Endothelial cell of umbilical vein (primary cell): ENCODE data around the gene TACC3.
A peak's percentile ranks its signal among the peaks of the same experiment; 100 is the strongest.

Experiments
- EZH2 ChIP-seq: IDR thresholded peaks from 2 replicates; pipeline ENCODE4 v1.6.1; 2012; ENCODE audit warnings: borderline replicate concordance, low read depth, mild to moderate bottlenecking, moderate library complexity, low read length, inconsistent platforms; ENCODE audit not compliant: severe bottlenecking
- FOS ChIP-seq: IDR thresholded peaks from 2 replicates; pipeline ENCODE4 v1.6.1; 2011; ENCODE audit warnings: mild to moderate bottlenecking, low read length, moderate library complexity, borderline replicate concordance; ENCODE audit not compliant: insufficient read depth
- JUN ChIP-seq: IDR thresholded peaks from 2 replicates; pipeline ENCODE4 v1.6.1; 2011; ENCODE audit warnings: borderline replicate concordance, low read depth; ENCODE audit not compliant: insufficient read length, insufficient read depth
- MYC ChIP-seq: IDR thresholded peaks from one replicate; pipeline ENCODE4 v1.6.1; 2011; ENCODE audit warnings: mild to moderate bottlenecking, low read depth, low read length
- POLR2A ChIP-seq: IDR thresholded peaks from 2 replicates; pipeline ENCODE4 v1.6.1; 2012; ENCODE audit warnings: low read depth, mild to moderate bottlenecking, control low read depth, low read length
- TF ChIP-seq, protein P1 (sequence below), 2 donors: IDR thresholded peaks; 1 replicate in 1 of 2; 2 replicates in 1 of 2; pipeline ENCODE4 v1.5.1; 2011; ENCODE audit warnings: low read length in 2 of 2, mild to moderate bottlenecking in 2 of 2, moderate library complexity in 2 of 2, control low read depth in 1 of 2, inconsistent platforms in 1 of 2, low read depth in 1 of 2; ENCODE audit not compliant: insufficient read depth in 1 of 2; ENCODE audit errors: extremely low read depth in 1 of 2

DNA sequence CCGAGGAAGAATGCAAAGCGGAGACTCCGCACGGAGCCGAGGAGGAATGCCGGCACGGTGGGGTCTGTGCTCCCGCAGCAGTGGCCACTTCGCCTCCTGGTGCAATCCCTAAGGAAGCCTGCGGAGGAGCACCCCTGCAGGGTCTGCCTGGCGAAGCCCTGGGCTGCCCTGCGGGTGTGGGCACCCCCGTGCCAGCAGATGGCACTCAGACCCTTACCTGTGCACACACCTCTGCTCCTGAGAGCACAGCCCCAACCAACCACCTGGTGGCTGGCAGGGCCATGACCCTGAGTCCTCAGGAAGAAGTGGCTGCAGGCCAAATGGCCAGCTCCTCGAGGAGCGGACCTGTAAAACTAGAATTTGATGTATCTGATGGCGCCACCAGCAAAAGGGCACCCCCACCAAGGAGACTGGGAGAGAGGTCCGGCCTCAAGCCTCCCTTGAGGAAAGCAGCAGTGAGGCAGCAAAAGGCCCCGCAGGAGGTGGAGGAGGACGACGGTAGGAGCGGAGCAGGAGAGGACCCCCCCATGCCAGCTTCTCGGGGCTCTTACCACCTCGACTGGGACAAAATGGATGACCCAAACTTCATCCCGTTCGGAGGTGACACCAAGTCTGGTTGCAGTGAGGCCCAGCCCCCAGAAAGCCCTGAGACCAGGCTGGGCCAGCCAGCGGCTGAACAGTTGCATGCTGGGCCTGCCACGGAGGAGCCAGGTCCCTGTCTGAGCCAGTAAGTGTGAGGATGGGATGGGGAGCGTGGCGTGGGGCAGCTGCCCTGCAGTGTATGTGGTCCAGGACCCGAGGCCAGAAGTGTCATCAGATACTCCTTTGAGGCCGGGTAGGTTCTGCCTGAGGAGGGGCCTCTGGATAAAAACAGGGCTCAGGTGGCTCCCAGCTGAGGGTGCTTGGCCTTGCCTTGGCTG lies 7.0 kb downstream of the TACC3 start:
- TF ChIP-seq EZH2 = no peak
- no peak for TF ChIP-seq JUN
- no peak for TF ChIP-seq MYC
- TF ChIP-seq, protein P1, sequence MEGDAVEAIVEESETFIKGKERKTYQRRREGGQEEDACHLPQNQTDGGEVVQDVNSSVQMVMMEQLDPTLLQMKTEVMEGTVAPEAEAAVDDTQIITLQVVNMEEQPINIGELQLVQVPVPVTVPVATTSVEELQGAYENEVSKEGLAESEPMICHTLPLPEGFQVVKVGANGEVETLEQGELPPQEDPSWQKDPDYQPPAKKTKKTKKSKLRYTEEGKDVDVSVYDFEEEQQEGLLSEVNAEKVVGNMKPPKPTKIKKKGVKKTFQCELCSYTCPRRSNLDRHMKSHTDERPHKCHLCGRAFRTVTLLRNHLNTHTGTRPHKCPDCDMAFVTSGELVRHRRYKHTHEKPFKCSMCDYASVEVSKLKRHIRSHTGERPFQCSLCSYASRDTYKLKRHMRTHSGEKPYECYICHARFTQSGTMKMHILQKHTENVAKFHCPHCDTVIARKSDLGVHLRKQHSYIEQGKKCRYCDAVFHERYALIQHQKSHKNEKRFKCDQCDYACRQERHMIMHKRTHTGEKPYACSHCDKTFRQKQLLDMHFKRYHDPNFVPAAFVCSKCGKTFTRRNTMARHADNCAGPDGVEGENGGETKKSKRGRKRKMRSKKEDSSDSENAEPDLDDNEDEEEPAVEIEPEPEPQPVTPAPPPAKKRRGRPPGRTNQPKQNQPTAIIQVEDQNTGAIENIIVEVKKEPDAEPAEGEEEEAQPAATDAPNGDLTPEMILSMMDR (IDR thresholded peaks at IDR 0.05; ENCODE audit: extremely low read depth in 1 of 2, insufficient read depth in 1 of 2, low read depth in 1 of 2, low read length in 2 of 2) = peak in 1 of 2 donors; percentile 28
- no peak for TF ChIP-seq POLR2A
- TF ChIP-seq FOS = no peak
